Vagina (tissue), 2 donors: Measurements from ENCODE around the gene LRRC70. TPM values are rescaled to one million over a fixed set of nuclear protein-coding genes. Genes with fewer than 3 reads are reported as not detected.

Experiments
- DNase-seq, 2 donors: peaks; one replicate each; pipeline ENCODE4 v3.0.0-alpha.2; 2017; ENCODE audit errors: extremely low spot score in 2 of 2
- H3K27ac ChIP-seq: fragments of 200-600 bp; sonication (generic); one replicate; pipeline ENCODE4 v1.5.1; 2019
- H3K27me3 ChIP-seq: fragments of 200-600 bp; sonication (generic); one replicate; pipeline ENCODE4 v1.5.1; 2019
- H3K36me3 ChIP-seq, 2 donors: fragments of 200-600 bp; sonication (generic); one replicate each; pipeline ENCODE4 v1.5.1; 2017 to 2019
- H3K4me1 ChIP-seq: fragments of 200-600 bp; sonication (generic); one replicate; pipeline ENCODE4 v1.5.1; 2019
- H3K4me3 ChIP-seq, 2 donors: fragments of 200-600 bp; sonication (generic); 1 replicate in 1 of 2; 2 replicates in 1 of 2; pipeline ENCODE4 v1.5.1; 2016 to 2019
- H3K9me3 ChIP-seq: fragments of 200-600 bp; sonication (generic); one replicate; pipeline ENCODE4 v1.5.1; 2019
- CTCF ChIP-seq, 3 experiments: fragments of 450-650 bp in 2 of 3; fragments of 200-600 bp in 1 of 3; sonication (generic) in 1 of 3; IDR thresholded peaks; one replicate each; pipeline ENCODE4 v1.5.1; 2017 to 2019; ENCODE audit warnings: antibody characterized with exemption in 3 of 3, mild to moderate bottlenecking in 2 of 3, moderate library complexity in 2 of 3
- POLR2A ChIP-seq, 2 donors: fragments of 450-650 bp; IDR thresholded peaks; one replicate each; pipeline ENCODE4 v1.6.1; 2017; ENCODE audit warnings: antibody characterized with exemption in 2 of 2, mild to moderate bottlenecking in 2 of 2, moderate library complexity in 2 of 2
- POLR2AphosphoS5 ChIP-seq, 2 donors: sonication (generic); formaldehyde crosslinking; IDR thresholded peaks; one replicate each; pipeline ENCODE4 v1.9.0; 2017; ENCODE audit warnings: antibody characterized with exemption in 2 of 2, mild to moderate bottlenecking in 2 of 2, low read depth in 1 of 2; ENCODE audit not compliant: insufficient read depth in 1 of 2
- intact Hi-C: fragments of 100-400 bp; cut with DNase I; formaldehyde crosslinking; loops from one replicate; pipeline ENCODE4 v1.15.1; 2023
- total RNA-seq: library from RNA; depleted of rRNA; stranded (reverse); fragments of >200 nt; gene quantifications from one replicate; pipeline ENCODE4 v1.2.3, GENCODE V29; 2016

Gene LRRC70
- total RNA-seq = 9.6 TPM

GRCh38 chr5:62578540-62578939, at the start of gene LRRC70:
Gene LRRC70 (plus strand): TSS chr5:62578819. CDS start chr5:62579439, 620 bp downstream.
- no peaks in the 10 kb centered on the region for H3K36me3 ChIP-seq
- TF ChIP-seq CTCF (IDR thresholded peaks at IDR 0.05) = no peak
- no peak for TF ChIP-seq POLR2A (IDR thresholded peaks at IDR 0.05)
- TF ChIP-seq POLR2AphosphoS5 (IDR thresholded peaks at IDR 0.05; ENCODE audit: insufficient read depth in 1 of 2, low read depth in 1 of 2) = peak in 1 of 2 donors; percentile 68
- no peaks in the 10 kb centered on the region for H3K4me1 ChIP-seq
- no peak within 1 kb of the TSS for H3K27ac ChIP-seq
- intact Hi-C loops = no loop called here
- H3K27me3 ChIP-seq = no peaks in the 10 kb centered on the region
- no peaks in the 10 kb centered on the region for H3K9me3 ChIP-seq
- DNase-seq = no peak
- peak within 1 kb of the TSS in 1 of 2 donors; percentile 18 for H3K4me3 ChIP-seq

- no peak for DNase-seq
- H3K36me3 ChIP-seq = peaks cover 0 to 16% of the 10 kb centered on the region in 2 donors
- intact Hi-C loops = no loop called here
- H3K27ac ChIP-seq = no peak overlapping the region
- H3K27me3 ChIP-seq = no peaks in the 10 kb centered on the region
- no peaks in the 10 kb centered on the region for H3K4me1 ChIP-seq
- H3K9me3 ChIP-seq = no peaks in the 10 kb centered on the region
- no peak for TF ChIP-seq POLR2A (IDR thresholded peaks at IDR 0.05)
- TF ChIP-seq CTCF (IDR thresholded peaks at IDR 0.05) = no peak
- TF ChIP-seq POLR2AphosphoS5 (IDR thresholded peaks at IDR 0.05; ENCODE audit: insufficient read depth in 1 of 2, low read depth in 1 of 2) = no peak
- no peak overlapping the region for H3K4me3 ChIP-seq
Measured at GRCh38 chr5:62533597-62533996, 45.0 kb upstream of the LRRC70 start.

GRCh38 chr5:62534461-62535236, 44.0 kb upstream of the LRRC70 start:
- no peak for TF ChIP-seq CTCF (IDR thresholded peaks at IDR 0.05)
- no peak for TF ChIP-seq POLR2A (IDR thresholded peaks at IDR 0.05)
- TF ChIP-seq POLR2AphosphoS5 (IDR thresholded peaks at IDR 0.05; ENCODE audit: insufficient read depth in 1 of 2, low read depth in 1 of 2) = no peak

GRCh38 chr5:62536232-62536631, 42.4 kb upstream of the LRRC70 start:
- Histone ChIP-seq H3K27me3 (no peaks in the 10 kb centered on the region), H3K4me1 (no peaks in the 10 kb centered on the region), H3K9me3 (no peaks in the 10 kb centered on the region), H3K27ac (no peak overlapping the region), H3K4me3 (no peak overlapping the region), H3K36me3 (peaks cover 0 to 19% of the 10 kb centered on the region in 2 donors)
- intact Hi-C loops = no loop called here
- no peak for TF ChIP-seq POLR2AphosphoS5 (IDR thresholded peaks at IDR 0.05; ENCODE audit: insufficient read depth in 1 of 2, low read depth in 1 of 2)
- no peak for DNase-seq

More at GRCh38 chr5:62534461-62535236, 44.0 kb upstream of the LRRC70 start:
- no peaks in the 10 kb centered on the region for H3K27me3 ChIP-seq
- H3K4me3 ChIP-seq = no peak overlapping the region
- no peaks in the 10 kb centered on the region for H3K4me1 ChIP-seq
- intact Hi-C loops = no loop called here
- H3K9me3 ChIP-seq = no peaks in the 10 kb centered on the region
- DNase-seq = no peak
- H3K36me3 ChIP-seq = peaks cover 0 to 22% of the 10 kb centered on the region in 2 donors
- no peak overlapping the region for H3K27ac ChIP-seq

GRCh38 chr5:62536783-62537182, 41.8 kb upstream of the LRRC70 start:
- no peaks in the 10 kb centered on the region for H3K27me3 ChIP-seq
- no peaks in the 10 kb centered on the region for H3K4me1 ChIP-seq
- H3K27ac ChIP-seq = no peak overlapping the region
- H3K9me3 ChIP-seq = no peaks in the 10 kb centered on the region
- no peak overlapping the region for H3K4me3 ChIP-seq
- intact Hi-C loops = no loop called here
- peaks cover 0 to 13% of the 10 kb centered on the region in 2 donors for H3K36me3 ChIP-seq
- TF ChIP-seq POLR2AphosphoS5 (IDR thresholded peaks at IDR 0.05; ENCODE audit: insufficient read depth in 1 of 2, low read depth in 1 of 2) (no peak), CTCF (IDR thresholded peaks at IDR 0.05) (no peak), POLR2A (IDR thresholded peaks at IDR 0.05) (no peak)
- no peak for DNase-seq
